NCI-H1092 (cell line): Measurements from ENCODE around the gene MAIP1.
"Not testable (repeated sequence)": the region's sequence is repeated elsewhere in the genome, so short reads cannot be mapped to it uniquely, and the experiment has no call there.

Experiments
- DNase-seq: peaks from one replicate; lab custom pipeline; 2025; lab: John Stamatoyannopoulos, UW

MAIP1 gene

DNA sequence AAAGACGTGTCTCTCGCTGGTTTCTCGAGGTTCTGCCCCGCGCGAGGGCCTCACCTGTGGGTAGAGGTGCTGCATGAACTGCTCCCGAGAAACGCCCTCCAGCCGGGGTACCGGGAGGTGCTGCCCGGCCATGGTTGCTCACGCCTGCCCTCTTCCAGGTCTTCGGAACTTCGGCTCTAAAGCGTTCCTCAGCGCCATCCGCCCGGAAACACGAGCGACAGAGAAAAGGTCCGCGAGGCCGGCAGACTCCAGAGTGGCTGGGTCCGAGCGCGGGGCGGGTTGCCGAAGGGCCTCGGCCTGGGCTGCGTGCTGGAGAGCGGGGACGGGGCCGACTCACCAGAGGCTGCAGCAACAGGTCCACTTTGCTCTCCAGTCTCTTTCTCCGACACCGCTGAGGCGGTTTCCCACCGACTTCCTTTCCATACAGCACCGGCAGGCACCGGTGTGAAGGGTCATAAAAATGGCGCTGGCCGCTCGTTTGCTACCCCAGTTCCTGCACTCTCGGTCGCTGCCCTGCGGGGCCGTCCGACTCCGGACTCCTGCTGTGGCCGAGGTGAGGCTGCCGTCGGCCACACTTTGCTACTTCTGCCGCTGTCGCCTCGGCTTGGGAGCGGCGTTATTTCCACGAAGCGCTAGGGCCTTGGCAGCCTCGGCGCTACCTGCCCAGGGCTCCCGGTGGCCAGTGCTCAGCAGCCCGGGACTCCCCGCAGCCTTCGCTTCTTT lies at the start of gene MAIP1, which contains the start of gene TYW5:
Gene MAIP1, plus strand, starts transcription at position 244 of the 723 bp plus-strand sequence. Its CDS starts 217 bp downstream, at position 461.
Gene TYW5, minus strand, starts transcription at position 153 of the 723 bp plus-strand sequence. Its CDS starts 21 bp downstream, at position 132.
- peak; percentile 72 for DNase-seq

GRCh38 chr2:199907008-199907714 lies 48.2 kb upstream of the MAIP1 start:
- no peak for DNase-seq

- no peak for DNase-seq
These were observed 44.9 kb upstream of the MAIP1 start for GRCh38 chr2:199910338-199911051.

DNA sequence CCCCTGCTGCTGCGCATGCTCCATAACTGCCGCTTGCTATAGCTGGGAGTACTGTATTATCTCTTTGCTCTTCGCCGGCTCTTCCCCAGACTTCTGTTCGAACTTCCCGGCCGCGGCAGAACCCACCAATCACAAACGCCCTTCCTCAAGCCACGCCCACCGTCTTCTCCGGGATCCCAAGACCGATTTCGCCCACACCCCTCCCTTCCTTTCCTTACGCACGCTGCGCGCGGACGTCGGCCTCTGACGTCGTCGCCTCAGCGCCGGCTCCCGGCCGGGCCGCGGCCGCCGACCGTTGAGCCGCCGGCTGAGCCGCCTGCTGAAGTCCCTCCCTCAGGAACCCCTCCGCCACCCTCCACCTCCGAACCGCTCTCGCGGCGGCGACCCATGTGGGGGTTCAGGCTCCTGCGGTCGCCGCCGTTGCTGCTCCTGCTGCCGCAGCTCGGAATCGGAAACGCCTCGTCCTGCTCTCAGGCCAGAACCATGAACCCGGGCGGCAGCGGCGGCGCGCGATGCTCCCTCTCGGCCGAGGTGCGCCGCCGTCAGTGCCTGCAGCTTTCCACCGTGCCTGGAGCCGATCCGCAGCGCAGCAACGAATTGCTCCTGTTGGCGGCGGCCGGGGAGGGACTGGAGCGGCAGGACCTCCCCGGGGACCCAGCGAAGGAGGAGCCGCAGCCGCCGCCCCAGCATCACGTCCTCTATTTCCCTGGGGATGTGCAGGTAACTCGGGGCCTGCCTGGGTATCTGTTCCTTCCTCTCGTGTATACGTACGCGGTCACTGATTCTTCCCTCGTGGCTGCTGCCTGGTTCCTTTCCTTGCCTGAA lies 44.1 kb upstream of the MAIP1 start, which contains the start of gene C2orf69:
Gene C2orf69, plus strand, starts transcription at position 242 of the 825 bp plus-strand sequence. Its CDS starts 146 bp downstream, at position 388.
- peak; percentile 94 for DNase-seq

DNA sequence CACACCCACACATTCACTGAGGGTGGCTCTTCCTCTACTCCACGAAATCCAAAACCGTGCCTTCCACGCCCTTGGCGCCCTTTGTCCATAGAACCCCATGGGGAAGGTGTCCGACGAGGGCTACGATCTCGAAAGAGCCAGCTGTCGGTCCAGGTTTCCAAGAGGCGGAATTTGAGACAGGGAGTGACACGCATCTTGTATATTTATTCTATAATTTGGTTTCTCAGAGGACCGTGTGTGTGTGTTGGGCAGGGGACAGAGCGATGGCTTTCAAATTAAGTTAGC lies 43.6 kb upstream of the MAIP1 start:
- DNase-seq = no peak

DNA sequence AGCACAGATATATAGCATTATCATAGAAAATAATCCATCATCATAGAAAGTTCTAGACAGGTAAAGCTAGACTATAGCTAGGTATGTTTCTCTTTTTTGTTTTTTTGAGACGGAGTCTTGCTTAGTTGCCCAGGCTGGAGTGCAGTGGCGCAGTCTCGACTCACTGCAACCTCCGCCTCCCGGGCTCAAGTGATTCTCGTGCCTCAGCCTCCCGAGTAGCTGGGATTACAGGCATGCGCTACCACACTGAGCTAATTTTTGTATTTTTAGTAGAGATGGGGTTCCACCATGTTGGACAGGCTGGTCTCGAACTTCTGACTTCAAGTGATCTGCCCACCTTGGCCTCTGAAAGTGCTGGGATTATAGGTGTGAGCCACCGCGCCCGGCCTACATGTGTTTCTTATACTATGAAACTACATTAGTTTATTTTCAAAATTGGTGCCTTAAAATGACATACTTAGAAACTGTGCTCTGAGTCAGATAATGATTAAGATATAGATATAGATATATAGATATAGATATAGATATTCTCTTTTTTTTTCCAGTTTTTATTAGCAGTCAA lies 42.7 kb upstream of the MAIP1 start:
- DNase-seq = not testable (repeated sequence)

- DNase-seq = no peak
These were observed 40.9 kb upstream of the MAIP1 start for GRCh38 chr2:199914372-199914958.

GRCh38 chr2:199916980-199917379 lies 38.4 kb upstream of the MAIP1 start:
- DNase-seq = no peak

- no peak for DNase-seq
These were observed 32.5 kb upstream of the MAIP1 start for GRCh38 chr2:199922856-199923255.

DNA sequence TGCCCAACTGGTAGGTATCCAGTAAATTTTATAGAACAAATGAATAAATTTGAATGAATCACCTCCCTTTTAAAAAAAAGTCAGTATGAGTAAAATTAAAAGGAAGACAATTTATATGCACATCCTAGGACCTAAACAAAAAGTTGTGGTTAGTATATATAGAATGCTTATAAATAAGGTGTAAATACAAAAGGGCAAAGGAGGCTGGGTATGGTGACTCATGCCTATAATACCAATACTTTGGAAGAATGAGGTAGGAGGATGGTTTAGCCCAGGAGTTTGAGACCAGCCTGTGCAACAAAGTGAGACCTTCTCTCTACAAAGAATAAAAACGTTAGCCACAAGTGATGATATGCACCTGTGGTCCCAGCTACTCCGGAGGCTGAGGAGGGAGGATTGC lies 31.5 kb upstream of the MAIP1 start:
- DNase-seq = no peak

DNA sequence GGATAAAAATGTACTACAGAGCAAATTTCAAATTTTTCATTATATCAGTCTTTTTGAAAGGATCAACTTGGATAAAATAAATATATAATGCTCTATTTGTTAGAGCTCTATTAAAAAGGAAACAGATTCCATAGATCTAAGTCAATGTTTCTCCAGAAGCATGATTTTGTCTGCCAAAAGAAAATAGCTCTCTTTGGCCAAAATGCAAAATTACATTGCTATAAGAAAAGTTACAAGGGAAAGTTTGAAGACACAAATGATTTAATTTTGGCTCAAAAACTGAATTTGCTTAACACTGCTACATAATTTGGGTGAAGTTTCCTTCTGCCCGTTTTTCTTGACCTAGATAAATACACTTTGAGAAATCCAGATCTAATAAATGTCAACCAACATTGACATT lies 28.6 kb upstream of the MAIP1 start:
- DNase-seq = no peak

- DNase-seq = no peak
These were observed 27.2 kb upstream of the MAIP1 start for GRCh38 chr2:199928226-199928625.

- no peak for DNase-seq
These were observed 26.8 kb upstream of the MAIP1 start for GRCh38 chr2:199928626-199929025.

- no peak for DNase-seq
These were observed 26.1 kb upstream of the MAIP1 start for GRCh38 chr2:199929262-199929661.

DNA sequence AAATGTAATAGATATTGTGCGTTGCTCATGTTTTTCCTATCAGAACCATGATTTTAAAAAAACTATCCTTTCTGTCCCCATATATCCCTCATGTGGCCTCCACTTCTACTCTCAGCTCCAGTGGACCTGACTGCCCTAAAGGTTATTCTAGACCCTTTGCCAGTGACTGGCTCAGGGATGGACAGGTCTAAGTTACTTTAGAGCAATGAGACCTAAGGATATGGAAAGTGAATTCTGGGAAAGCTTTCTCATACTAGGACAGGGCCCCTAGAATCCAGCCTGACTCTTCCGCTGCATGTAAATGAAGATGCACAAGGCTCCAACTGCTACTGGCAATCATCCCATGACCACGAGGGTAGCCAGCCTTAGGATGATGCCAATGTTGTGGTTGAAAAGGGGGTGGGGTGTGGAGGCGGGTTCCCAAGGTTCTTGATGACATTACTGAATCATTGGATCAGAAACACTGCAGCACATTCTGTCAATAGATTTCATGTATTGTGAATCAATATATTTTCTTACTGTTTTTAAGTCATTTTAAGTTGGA lies 23.0 kb upstream of the MAIP1 start:
- DNase-seq = no peak

DNA sequence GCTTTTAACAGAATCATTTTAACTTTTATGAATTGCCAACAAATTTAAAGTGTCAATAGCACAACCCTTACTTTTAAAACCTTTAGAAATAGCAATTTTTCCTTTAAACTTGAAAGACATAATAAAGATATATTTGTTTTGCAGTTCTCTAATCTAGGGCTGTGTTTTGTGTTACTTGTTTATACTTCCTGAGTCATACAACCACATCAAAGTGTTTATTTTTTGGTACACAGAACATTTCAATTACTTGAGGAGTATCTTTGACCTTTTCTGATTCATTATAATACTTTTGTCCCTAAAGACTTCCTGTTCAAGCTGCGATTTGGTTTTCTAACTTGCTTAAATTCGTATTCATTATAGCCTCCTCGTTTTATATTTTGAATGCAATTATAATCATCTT lies 21.9 kb upstream of the MAIP1 start:
- DNase-seq = no peak

DNA sequence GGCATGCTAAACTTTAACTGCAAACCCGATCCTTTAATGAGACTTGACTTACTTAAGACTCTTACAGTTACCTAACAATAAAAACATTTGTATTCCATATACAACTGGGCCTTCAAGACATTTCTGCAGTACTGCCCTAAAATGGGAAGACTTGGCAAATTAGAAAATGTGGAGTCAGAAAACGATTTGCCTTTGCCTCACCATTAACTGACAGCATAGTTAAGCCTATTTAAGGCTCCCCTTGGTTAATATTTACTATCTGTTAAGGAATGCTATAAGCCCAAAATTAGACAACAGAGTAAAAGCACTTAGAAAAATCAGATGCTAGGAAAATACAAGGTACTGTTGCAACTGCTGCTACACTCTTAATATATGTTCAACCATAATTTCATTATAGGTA lies 18.8 kb upstream of the MAIP1 start:
- no peak for DNase-seq

- no peak for DNase-seq
These were observed 15.0 kb upstream of the MAIP1 start for GRCh38 chr2:199940373-199940772.

- DNase-seq = no peak
These were observed 12.0 kb upstream of the MAIP1 start for GRCh38 chr2:199943373-199943772.

DNA sequence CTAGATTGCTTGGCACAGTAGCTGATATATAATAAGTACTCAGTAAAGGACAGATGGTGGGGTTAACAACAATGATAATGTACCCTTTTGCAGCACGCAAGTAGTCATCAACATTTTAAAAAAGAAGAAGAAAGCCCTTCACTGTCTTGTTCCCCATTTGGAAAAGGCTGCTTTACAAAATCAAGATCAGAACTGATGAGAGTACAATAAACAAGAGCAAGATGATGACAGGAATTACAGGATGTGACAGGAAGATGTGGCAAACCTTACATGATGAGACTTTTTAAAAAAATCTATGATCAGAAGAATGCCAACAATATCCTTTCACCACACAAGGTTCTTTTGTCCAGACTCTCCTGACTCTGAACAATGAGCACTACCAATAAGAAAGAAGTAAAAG lies 9.2 kb upstream of the MAIP1 start:
- DNase-seq = no peak

GRCh38 chr2:199946836-199947235 lies 8.5 kb upstream of the MAIP1 start:
- DNase-seq = no peak
